Iris pigment epithelial cell (primary cell): ENCODE data around the gene NCMAP.

Source experiments
- DNase-seq: peaks from one replicate; pipeline ENCODE4 v3.0.0-alpha.2; 2011; ENCODE audit warnings: low read depth

The NCMAP gene

DNA sequence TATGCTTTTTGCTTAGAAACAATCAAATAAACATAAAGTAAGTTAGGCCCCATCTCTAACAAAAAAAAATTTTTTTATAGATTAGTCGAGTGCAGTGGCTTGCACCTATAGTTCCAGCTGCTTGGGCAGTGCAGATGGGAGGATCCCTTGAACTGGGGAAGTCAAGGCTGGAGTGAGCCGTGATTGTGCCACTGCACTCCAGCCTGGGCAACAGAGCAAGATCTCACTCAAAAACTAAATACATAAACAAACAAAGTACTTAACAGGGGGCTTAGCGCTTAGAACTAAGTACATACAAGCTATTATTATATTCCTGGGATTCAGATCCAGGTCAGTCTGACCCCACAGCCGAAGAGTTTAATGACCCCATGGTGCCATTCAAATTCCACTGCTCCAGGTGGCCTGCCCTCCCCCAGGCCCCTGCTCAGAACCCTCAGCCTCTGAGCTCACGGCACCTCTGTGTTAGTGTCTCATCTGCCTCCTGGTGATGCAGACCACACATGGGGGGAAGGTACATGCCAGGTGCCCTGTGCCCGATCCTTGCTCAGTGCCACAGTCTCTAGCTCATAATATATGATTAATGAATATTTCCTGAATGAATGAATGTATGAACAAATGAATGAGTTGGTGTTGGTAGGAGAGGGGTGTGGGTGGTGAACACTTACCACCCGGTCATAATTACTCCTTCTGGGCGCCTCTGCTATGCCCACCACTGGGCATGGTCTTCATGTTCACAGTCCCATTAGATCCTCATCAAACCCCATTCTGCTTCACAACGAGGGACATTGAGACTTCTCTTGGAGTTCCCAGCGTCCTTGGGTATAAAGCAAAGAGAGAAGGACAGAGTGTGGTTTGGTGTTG lies 14.6 kb downstream of the NCMAP start:
- DNase-seq: no peak

DNA sequence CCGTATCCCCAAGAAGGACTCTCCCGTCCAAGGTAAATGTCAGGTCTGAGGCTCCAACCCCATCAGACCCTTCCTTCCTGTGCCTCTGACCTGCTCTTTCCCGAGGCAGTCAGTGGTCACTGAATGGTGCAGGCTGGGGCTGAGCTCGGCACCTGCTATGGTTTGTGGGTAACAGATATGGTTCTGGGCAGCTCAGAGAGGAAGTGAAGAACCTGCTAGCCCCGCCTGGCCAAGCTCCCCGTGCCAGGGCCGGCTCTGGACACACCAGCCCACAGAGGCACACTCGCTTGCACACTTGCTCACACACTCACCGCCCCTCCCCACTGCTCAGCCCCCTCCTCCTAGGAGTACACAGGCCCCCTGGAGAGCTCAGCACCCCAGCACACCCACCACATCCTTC lies 16.4 kb downstream of the NCMAP start:
- no peak for DNase-seq

DNA sequence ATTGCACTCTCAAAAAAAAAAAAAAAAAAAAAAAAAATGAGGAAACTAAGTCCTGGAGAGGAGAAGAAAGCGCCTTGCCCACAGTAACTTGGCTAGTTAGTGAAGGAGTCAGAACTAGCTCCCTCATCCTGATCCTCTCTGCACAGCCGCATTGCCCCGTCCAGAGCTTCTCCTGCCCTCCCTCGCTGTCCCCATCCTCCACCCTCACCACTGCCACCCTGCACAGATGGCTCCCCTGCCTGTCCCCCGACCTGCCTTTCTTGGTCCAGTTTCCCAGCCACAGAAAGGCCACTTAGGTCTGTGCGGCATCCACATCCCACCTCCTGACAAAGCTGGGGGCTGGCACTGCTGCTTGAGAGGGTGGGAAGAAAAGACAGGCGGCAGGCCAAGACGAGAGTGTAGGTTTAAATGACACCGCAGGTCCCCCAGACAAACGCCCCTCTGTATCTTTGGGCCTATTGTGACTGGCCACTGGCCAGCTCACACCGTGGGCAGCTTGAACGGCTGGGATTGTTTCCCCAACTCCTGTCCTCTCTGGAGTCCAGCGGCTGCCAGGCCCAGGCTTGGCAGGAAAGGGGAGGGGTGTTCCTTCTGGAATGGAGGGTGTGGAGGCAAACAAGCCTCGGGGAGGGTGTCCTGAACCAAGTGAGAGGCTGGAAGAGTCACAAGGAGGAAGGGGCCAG lies 20.2 kb downstream of the NCMAP start:
- no peak for DNase-seq

DNA sequence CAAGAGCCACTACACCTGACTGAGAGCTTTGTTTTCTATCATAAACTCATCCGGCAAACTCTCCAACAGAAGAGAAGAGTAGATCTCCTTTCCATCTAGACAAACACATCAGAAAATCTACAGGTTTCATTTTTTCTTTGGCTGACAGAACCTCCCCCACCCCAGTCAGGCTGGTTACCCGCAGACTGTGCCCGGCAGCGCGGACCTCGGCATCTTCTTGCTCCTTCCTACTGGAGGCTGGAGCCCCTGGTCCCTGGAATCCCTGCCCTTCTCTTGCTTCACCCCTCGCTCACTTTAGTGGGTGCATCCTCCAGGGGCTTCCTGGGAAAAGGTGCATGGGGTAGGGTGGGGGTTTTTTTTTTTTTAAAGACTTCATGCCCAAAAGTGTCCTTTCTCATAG lies 23.0 kb downstream of the NCMAP start:
- DNase-seq: no peak

DNA sequence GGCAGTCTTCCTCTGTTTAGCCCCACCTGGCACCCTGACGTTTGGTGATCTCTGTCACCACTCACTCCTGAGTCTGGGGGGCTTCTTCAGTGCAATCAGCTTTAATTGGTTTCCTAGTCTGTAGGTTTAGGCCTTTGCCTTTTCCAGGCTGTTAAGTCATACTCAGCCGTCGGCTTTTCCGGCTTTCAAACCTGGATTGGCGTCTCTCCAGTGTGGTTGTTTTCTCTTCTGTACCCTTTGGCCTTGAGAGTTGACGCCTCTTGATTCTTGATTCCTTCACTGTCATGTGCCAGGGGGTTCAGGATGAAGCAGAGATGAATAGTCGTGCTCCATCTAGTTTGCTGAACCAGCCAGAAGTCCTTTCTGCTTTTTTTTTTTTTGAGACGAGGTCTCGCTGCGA lies 24.9 kb downstream of the NCMAP start:
- DNase-seq: no peak

DNA sequence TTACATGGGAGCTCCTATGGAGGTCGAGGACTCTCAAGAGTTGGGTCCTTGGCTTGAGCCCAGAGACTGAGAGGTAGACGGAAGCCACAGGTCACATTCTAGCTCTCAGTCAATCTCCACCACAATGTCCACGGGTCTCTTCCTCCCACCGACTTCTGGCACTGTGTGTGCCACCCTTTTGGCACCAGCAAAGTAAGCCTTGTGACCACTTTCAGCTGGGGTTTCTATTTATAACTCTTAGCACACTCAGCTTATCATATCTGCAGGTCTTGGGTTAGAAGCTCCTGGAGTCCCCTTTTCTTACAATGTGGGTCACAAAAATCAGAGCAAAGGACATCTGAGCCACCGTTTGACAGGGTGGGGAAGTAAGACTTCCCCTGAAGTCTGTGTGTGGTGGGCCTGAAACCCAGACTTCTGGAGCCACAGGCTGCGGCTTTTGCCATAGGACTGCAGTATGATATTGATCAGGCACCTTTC lies 28.3 kb downstream of the NCMAP start:
- DNase-seq: no peak

DNA sequence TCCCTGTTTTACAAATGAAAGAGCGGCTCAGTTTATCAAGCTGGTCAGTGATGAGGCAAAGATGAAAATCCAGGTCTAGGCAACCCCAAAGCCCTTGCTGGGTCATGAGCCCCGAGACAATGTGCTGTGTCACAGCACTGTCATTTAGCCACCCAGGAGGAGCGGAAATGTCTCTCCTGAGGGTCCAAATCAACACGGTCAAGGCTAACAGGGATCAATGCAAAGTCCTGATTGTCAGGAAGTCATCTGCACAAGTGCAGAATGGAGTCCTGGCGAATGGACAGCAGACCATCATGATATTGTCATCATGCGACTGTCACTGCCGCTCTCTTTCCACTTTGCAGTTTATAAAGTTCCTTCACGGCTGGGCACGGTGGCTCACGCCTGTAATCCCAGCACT lies 30.2 kb downstream of the NCMAP start:
- DNase-seq: no peak

DNA sequence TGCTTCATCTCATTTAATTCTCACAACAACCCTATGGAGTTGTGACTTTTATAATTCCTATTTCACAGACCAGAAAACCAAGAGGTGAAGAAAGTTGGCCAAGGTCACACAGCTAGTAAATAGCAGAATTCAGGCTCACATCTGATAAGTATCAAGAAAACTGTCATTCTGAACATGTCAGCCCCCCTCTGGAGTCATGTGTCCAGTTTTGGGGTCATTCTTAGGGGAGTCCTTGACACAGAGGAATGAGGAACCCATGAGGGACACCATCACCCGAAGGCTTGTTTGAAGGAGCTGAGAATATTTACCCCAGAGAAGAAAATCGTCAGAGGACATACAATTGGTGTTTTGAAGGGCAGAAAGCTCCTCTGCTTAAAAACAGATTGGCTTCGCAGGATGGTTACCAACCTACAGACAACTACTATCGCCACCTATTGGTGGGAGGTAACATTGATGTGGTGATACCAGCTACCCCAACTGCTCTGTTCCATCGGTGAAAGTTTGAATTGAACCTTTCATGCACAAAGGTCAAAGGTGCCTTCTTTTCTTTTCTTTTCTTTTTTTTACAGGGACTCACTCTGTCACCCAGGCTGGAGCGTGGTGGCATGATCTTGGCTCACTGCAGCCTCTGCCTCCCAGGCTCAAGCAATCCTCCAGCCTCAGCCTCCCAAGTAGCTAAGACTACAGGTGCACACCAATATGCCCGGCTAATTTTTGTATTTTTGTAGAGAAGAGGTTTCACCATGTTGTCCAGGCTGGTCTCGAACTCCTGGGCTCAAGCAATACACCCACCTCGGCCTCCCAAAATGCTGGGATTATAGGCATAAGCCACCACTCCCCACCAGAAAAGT lies 31.3 kb downstream of the NCMAP start:
- peak; percentile 62 for DNase-seq

DNA sequence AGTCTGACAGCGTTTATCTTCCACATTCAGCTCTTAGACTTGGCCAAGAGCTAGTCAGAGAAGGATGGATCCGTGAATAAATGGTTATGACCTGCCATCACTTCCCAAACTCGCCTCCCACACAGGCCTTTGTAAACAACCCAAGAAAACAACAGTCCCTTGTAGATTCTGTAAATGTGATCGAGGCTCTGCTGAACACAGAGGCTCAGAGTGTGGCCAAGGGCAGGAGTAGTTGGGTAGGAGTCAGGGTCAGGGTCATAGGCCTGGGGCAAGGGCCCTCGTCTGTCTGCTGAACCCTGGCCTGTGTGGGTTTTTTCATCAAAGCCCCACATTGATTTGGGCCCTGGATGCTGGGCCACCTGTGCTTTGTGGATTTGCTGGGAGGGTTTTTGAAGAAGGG lies 32.7 kb downstream of the NCMAP start:
- DNase-seq: no peak

DNA sequence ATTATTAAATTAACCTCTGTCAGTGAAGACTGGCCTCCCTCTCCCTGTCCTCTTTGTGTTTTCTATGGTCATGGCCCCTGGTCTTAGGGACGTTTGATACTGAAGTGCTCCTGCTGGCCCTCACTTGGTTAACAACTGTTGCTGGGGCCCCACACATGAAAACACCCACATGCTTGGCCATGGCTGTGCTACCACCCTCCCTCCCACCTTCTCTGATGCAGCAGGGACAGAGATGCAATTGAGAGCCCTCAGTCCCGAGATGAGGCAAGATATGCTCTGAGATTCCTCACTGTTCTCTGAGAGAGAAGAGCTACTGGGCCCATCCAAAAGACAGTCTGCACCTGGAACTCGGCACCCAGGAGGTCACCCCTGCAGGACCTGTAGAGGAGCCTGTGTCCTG lies 33.3 kb downstream of the NCMAP start:
- no peak for DNase-seq

DNA sequence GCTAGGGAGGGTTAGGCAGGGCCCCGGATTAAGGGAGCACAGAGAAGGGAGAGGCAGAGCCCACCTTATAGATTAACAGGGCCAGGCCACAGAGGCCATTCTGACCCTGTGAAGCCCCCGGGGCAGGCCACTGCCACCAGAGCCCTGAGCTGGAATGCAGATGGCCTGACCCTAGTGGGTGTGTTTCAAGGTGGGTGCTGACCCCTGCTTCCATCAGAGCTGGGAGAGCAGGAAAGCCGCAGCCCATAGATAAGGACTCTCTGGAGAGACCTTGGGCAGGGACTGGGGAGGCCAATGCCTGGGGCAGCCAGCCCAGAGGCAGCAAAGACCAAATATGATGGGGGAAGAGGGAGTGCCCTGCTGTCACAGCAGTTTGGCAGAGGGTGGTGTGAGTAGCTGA lies 35.9 kb downstream of the NCMAP start:
- no peak for DNase-seq

DNA sequence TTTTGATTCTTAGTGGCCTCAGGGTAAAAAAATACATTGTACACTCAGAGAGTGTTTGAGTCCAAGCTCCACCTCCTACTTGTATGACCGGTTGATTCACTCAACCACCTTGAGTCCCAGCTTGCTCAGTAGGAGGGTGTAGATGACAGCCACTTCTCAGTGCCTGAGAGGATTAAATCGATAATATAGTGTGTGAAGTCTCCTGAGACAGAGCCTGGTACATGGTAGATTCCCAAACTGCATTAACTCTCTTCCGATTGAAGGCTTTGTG lies 38.4 kb downstream of the NCMAP start:
- DNase-seq: no peak

DNA sequence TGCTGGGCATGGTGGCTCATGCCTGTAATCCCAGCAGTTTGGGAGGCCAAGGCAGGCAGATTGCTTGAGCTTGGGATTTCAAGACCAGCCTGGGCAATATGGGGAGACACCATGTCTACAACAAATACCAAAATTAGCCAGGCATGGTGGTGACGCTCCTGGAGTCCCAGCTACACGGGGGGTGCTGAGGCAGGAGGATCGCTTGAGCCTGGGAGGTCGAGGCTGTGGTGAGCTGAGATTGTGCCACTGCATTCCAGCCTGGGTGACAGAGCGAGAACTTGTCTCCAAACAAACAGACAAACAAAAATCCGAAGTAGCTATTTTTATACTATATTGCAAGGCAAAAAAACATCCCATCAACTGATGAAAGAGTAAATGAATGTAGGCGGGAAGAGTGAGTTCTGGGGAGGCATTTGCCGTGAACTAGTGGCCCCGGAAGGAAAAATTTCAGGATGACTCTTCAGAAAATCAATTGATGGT lies 40.6 kb downstream of the NCMAP start:
- no peak for DNase-seq

DNA sequence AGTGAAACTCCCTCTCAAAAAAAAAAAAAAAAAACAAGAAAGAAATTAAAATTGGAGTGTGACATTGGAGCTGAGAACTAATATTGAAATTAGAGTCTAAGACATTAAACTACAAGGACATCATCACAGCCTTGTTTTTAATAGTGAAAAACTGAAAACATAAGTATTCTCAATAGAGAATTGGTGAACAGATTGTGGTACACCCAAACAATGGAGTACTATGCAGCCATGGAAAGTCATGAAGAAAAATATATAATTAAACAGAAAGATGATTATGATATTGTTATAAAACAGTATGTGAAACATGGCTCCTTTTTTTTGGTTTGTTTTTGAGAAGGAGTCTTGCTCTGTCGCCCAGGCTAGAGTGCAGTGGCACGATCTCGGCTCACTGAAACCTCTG lies 43.4 kb downstream of the NCMAP start:
- DNase-seq: no peak

DNA sequence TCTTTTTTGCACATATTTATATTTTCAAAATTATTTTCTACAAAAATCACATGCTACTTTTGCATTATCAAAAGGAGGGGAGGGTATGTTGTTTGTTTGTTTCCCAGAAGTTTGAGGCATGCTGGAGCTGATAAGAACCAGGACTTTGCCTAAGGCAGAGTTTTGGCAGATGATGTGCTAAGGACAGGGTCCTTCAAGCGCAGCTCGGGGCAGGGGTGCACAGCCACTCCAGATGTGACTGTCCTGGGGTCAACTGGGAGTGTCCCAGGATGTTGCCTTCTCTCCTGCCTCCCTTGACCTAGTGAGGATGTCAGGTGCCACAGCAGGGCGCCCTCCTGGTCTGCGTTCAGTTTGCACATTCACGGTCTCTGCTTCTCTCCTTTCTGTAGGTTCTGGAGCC lies 44.7 kb downstream of the NCMAP start:
- DNase-seq: no peak

DNA sequence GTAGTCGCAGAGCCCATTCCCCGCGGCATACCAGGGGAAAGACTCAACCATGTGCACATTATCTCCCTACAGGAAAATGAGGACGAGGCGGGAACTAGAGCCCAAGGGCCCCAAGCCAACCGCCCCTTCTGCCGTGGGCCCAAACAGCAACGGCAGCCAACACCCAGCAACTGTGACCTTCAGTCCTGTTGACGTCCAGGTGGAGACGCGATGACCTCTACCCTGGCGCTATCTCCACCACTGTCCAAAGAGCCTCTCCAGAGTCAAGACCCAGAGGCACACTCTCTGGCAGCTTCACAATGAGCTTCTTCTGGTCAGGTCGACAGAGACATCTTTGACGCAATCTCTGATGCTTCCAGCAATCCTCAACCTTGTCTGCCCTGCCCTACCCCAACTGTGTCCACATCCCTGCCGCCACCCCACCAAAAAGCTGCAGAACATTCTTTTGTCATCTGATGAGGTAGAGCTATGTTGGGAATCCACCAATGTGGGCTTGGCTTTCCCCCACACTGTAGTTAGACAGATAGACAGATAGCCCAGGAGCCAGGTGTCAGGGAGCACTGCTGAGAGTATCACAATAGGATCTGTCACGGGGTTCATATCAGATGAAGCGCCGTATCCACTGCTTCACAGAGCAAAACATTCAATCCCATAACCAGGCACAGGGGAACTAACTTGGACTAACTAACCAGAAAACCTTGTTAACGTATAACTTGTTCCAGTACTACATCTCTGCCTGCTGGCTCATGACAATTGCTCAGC lies 49.8 kb downstream of the NCMAP start:
- no peak for DNase-seq

DNA sequence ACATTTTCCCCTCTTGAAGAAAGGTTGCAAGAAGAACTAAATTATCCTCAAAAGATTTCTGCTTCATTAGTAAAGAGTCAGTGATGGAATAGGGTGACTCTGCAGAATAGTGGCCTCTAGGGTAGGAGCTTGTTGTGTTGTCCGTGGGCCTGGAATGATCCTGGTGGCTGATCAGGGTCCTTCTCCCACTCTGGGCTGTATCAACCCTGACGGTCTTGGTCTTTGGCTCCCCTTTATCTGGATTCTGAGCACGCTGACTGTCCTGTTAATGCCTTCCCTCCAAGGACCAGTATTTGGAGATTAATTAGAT lies 50.4 kb downstream of the NCMAP start:
- DNase-seq: no peak

DNA sequence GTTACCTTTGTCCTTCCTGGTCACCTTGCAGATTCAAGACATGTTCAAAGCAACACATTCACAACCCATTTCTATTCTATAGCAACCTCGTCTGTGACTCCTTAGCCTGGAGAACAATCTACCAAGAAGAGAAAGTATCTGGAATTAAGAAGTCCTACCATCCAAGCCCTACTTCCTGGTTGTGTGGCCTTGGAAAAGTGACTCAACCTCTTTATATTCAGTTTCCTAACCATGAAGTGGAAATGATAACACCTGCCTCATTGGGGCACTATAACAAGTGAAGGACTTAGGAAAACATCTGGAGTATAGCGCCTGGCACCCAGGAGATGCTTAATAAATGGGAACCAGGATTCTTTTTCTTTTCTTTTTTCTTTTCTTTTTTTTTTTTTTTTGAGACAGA lies 50.7 kb downstream of the NCMAP start:
- DNase-seq: peak; percentile 1

DNA sequence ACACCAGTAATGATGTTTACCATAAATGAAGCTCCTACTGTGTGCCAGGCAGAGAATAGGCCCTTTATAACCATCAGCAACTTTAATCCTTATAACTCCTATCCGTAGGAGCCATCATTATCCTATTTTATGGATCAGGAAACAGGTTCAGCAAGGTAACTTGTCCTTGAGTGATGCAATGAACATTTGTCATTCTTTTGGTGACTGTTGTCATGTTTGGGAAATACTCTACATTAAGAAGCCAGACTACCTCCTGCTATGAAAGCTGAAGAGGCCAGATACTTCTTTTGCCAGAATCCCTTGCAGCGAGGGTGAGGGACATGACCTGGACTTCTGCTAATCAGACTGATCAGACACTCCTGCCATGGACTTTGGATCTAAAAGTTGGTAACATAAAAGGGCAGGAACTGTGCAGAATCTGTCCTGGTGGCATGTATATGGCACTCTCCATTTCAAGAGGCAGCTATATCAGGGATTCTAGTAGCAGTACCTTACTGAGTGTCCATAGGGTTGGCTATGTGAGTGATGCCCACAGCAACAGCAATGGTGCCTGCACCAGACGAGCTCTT lies 54.1 kb downstream of the NCMAP start:
- no peak for DNase-seq

DNA sequence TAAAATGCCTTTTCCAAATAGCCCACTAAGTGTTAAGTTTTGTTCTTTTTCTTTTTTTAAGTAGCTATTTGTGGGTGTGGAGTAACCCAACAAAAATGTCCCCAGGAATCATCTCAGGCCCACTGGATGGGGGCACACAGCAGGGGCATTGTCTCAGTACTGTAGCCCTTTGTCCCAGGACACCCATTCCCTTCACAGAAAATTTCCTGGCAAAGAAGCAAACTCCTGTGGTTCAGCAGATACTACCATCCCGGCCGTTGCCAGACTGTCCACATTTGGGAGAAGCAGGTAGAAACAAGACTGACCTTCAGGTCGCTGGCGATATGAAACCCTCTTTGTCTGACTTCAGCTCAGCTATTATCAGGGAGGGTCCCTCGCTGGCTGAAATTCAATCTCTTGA lies 63.5 kb downstream of the NCMAP start:
- no peak for DNase-seq

DNA sequence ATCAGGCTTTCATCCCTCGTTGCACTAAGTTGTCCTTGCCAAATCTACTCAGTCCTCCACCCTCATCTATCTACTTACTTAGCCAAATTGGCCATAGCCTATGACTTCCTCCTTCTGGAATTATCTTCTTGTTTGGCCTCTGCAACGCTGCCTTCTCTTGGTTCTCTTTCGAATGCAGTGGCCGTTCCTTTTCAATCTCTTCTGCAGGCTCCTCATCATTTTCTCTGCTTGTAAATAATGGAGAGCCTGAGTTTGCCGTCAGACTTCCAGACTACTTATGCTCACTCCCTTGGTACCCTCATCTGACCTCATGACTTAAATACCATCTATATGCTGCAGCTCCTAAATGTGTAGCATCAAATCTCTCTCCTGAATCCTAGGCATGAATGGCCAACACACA lies 64.8 kb downstream of the NCMAP start:
- no peak for DNase-seq

DNA sequence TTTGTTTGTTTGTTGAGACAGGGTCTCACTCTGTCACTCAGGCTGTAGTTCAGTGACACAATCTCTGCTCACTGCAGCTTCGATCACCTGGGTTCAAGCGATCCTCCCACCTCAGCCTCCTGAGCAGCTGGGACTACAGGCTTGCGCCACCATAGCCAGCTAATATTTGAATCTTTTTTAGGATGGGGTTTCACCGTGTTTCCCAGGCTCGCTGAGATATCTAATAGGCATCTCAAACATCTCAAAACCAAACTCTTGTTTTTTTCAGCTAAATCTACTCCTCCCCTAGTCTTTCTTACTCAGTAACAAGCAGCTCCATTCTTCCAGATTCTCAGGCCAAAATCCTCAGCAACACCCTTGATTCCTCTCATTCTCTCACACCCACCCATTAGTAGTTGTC lies 65.2 kb downstream of the NCMAP start:
- no peak for DNase-seq
